Suppressor macrophage treated with lipopolysaccharide for 1 hour (primary cell): ENCODE results near the gene GREB1L.
"Not testable (repeated sequence)": the region's sequence is repeated elsewhere in the genome, so short reads cannot be mapped to it uniquely, and the experiment has no call there.

Source experiments
- DNase-seq, 3 donors: peaks; one replicate each; pipeline ENCODE4 v3.0.0-alpha.2; 2020 to 2022

Gene GREB1L

GRCh38 chr18:21311980-21312379 lies 69.9 kb downstream of the GREB1L start:
- not testable (repeated sequence) for DNase-seq

GRCh38 chr18:21313576-21313975 lies 71.5 kb downstream of the GREB1L start:
- DNase-seq, result no peak

GRCh38 chr18:21314724-21315123 lies 72.7 kb downstream of the GREB1L start:
- no peak for DNase-seq

- DNase-seq, result not testable (repeated sequence)
These were observed 73.1 kb downstream of the GREB1L start for GRCh38 chr18:21315126-21315525.

- DNase-seq, result no peak
These were observed 73.7 kb downstream of the GREB1L start for GRCh38 chr18:21315741-21316197.

- DNase-seq, result no peak
These were observed 74.3 kb downstream of the GREB1L start for GRCh38 chr18:21316296-21316695.

GRCh38 chr18:21321711-21322110 lies 79.7 kb downstream of the GREB1L start:
- no peak for DNase-seq

GRCh38 chr18:21327101-21327500 lies 85.1 kb downstream of the GREB1L start:
- DNase-seq, result no peak

- DNase-seq, result no peak
These were observed 88.2 kb downstream of the GREB1L start for GRCh38 chr18:21330122-21330701.

GRCh38 chr18:21331065-21331464 lies 89.0 kb downstream of the GREB1L start:
- no peak for DNase-seq

- DNase-seq, result no peak
These were observed 94.0 kb downstream of the GREB1L start for GRCh38 chr18:21335927-21336488.

- DNase-seq, result no peak
These were observed 94.8 kb downstream of the GREB1L start for GRCh38 chr18:21336846-21337245.

GRCh38 chr18:21341141-21341540 lies 99.1 kb downstream of the GREB1L start:
- no peak for DNase-seq

GRCh38 chr18:21342372-21342771 lies 100.3 kb downstream of the GREB1L start:
- DNase-seq, result no peak

- no peak for DNase-seq
These were observed 102.8 kb downstream of the GREB1L start for GRCh38 chr18:21344860-21345259.

GRCh38 chr18:21345840-21346239 lies 103.8 kb downstream of the GREB1L start:
- no peak for DNase-seq

- no peak for DNase-seq
These were observed 117.7 kb downstream of the GREB1L start for GRCh38 chr18:21359746-21360145.

- no peak for DNase-seq
These were observed 119.4 kb downstream of the GREB1L start for GRCh38 chr18:21361307-21361880.

- no peak for DNase-seq
These were observed 120.8 kb downstream of the GREB1L start for GRCh38 chr18:21362831-21363230.

GRCh38 chr18:21363348-21363747 lies 121.3 kb downstream of the GREB1L start:
- DNase-seq, result no peak

- DNase-seq, result no peak
These were observed 122.4 kb downstream of the GREB1L start for GRCh38 chr18:21364471-21364870.

GRCh38 chr18:21366896-21367295 lies 124.9 kb downstream of the GREB1L start:
- DNase-seq, result no peak

GRCh38 chr18:21369146-21369545 lies 127.1 kb downstream of the GREB1L start:
- DNase-seq, result no peak

GRCh38 chr18:21369597-21369996 lies 127.6 kb downstream of the GREB1L start:
- DNase-seq, result not testable (repeated sequence)

GRCh38 chr18:21383031-21383430 lies 141.0 kb downstream of the GREB1L start:
- DNase-seq, result no peak
